ENCODE data around the gene PIP5K1B.

The PIP5K1B gene

DNA sequence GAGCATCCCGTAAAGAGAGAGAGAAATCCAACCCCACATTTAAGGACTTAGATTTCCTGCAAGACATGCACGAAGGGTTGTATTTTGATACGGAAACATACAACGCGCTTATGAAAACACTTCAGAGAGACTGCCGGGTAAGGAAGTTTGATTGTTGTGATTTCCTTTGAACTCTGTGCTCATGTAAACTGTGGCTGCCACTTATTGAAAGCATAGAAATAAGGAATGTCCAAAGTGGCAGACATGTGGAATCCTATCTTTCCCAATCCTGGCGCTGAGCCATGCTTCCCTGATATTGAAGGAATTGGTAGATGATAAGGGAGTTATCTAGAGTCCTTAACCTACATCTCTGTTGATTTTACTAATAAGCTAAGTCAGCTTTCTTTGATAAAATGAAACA lies 189.5 kb downstream of the PIP5K1B start:
- no peak overlapping the region for H3K4me3 ChIP-seq (ENCODE audit: low read length)
- H3K27me3 ChIP-seq (ENCODE audit: control insufficient read depth, insufficient read depth, low read length): no peaks in the 10 kb centered on the region
- no peaks in the 10 kb centered on the region for H3K36me3 ChIP-seq (ENCODE audit: control insufficient read depth, insufficient read depth, low read length)
- H3K4me1 ChIP-seq (ENCODE audit: control insufficient read depth, insufficient read depth, low read length): no peaks in the 10 kb centered on the region
- H3K9ac ChIP-seq (ENCODE audit: low read length): no peak overlapping the region
- no peak overlapping the region for H3K27ac ChIP-seq (ENCODE audit: low read depth, low read length)

GRCh38 chr9:68895741-68896478 lies 190.9 kb downstream of the PIP5K1B start:
- Histone ChIP-seq H3K27ac (ENCODE audit: low read depth, low read length) (no peak overlapping the region), H3K4me1 (ENCODE audit: control insufficient read depth, insufficient read depth, low read length) (no peaks in the 10 kb centered on the region), H3K36me3 (ENCODE audit: control insufficient read depth, insufficient read depth, low read length) (no peaks in the 10 kb centered on the region), H3K9ac (ENCODE audit: low read length) (no peak overlapping the region), H3K27me3 (ENCODE audit: control insufficient read depth, insufficient read depth, low read length) (no peaks in the 10 kb centered on the region), H3K4me3 (ENCODE audit: low read length) (no peak overlapping the region)

DNA sequence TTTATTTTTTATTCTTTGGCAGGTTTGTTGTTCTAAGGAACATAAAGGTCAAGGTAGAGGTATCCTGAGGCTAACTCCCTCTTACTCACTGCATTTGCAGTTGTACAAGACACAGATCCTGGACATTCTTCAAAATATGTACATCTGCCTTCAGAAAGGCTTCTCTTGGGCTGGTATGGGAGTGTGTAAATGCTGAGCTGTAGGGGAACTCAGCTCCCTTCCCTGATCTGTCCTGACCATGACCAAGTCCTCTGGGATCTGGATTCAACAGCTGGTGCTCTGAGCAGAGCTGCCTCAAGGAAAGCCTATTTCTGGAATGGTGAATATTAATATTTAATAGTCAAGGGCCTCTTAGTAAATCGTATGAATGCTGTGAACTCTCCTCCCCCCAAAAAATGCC lies 191.4 kb downstream of the PIP5K1B start:
- no peaks in the 10 kb centered on the region for H3K4me1 ChIP-seq (ENCODE audit: control insufficient read depth, insufficient read depth, low read length)
- no peak overlapping the region for H3K9ac ChIP-seq (ENCODE audit: low read length)
- no peak overlapping the region for H3K4me3 ChIP-seq (ENCODE audit: low read length)
- no peaks in the 10 kb centered on the region for H3K36me3 ChIP-seq (ENCODE audit: control insufficient read depth, insufficient read depth, low read length)
- no peaks in the 10 kb centered on the region for H3K27me3 ChIP-seq (ENCODE audit: control insufficient read depth, insufficient read depth, low read length)
- H3K27ac ChIP-seq (ENCODE audit: low read depth, low read length): no peak overlapping the region

GRCh38 chr9:68897577-68898145 lies 192.6 kb downstream of the PIP5K1B start:
- Histone ChIP-seq H3K36me3 (ENCODE audit: control insufficient read depth, insufficient read depth, low read length) (no peaks in the 10 kb centered on the region), H3K4me1 (ENCODE audit: control insufficient read depth, insufficient read depth, low read length) (no peaks in the 10 kb centered on the region), H3K27ac (ENCODE audit: low read depth, low read length) (no peak overlapping the region), H3K27me3 (ENCODE audit: control insufficient read depth, insufficient read depth, low read length) (no peaks in the 10 kb centered on the region), H3K4me3 (ENCODE audit: low read length) (no peak overlapping the region), H3K9ac (ENCODE audit: low read length) (no peak overlapping the region)

DNA sequence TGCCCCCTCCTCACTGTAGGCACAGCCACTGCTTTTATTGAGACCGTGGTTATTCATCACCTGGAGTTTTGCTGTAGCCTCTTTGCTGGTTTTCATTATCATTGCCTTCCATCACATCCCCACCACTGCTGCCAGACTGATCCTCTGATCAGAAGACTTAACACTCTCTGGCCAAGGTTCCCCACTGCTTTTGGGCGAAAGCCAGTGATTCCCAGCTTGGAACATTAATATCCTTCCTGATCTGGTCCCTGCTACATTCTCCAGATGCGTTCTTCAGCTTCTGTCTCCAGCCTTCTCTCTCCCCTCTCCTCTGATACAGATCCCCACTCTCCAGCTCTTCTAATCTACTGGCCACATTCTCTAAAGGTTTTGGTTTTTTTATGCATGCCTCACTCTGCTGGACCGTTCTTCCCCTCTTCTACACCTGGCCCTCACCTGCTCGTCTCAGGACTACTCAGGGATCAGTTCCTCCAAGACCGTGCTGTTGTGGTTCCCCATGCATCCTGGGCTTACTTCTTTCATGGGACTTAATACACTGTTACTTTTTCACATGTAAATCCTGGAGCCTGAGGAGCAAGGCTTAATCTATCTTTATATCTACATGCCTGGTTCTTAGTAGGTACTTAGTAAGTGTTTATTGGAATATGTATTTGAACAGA lies 193.9 kb downstream of the PIP5K1B start:
- Histone ChIP-seq H3K4me3 (ENCODE audit: low read length) (no peak overlapping the region), H3K27ac (ENCODE audit: low read depth, low read length) (no peak overlapping the region), H3K9ac (ENCODE audit: low read length) (no peak overlapping the region), H3K4me1 (ENCODE audit: control insufficient read depth, insufficient read depth, low read length) (no peaks in the 10 kb centered on the region), H3K36me3 (ENCODE audit: control insufficient read depth, insufficient read depth, low read length) (no peaks in the 10 kb centered on the region), H3K27me3 (ENCODE audit: control insufficient read depth, insufficient read depth, low read length) (no peaks in the 10 kb centered on the region)

GRCh38 chr9:68904454-68904853 lies 199.4 kb downstream of the PIP5K1B start:
- H3K4me3 ChIP-seq (ENCODE audit: low read length): no peak overlapping the region
- H3K9ac ChIP-seq (ENCODE audit: low read length): no peak overlapping the region
- H3K36me3 ChIP-seq (ENCODE audit: control insufficient read depth, insufficient read depth, low read length): no peaks in the 10 kb centered on the region
- H3K27ac ChIP-seq (ENCODE audit: low read depth, low read length): no peak overlapping the region
- H3K27me3 ChIP-seq (ENCODE audit: control insufficient read depth, insufficient read depth, low read length): no peaks in the 10 kb centered on the region
- H3K4me1 ChIP-seq (ENCODE audit: control insufficient read depth, insufficient read depth, low read length): no peaks in the 10 kb centered on the region

- H3K4me3 ChIP-seq (ENCODE audit: low read length): no peak overlapping the region
- no peaks in the 10 kb centered on the region for H3K4me1 ChIP-seq (ENCODE audit: control insufficient read depth, insufficient read depth, low read length)
- no peak overlapping the region for H3K27ac ChIP-seq (ENCODE audit: low read depth, low read length)
- H3K9ac ChIP-seq (ENCODE audit: low read length): no peak overlapping the region
- no peaks in the 10 kb centered on the region for H3K36me3 ChIP-seq (ENCODE audit: control insufficient read depth, insufficient read depth, low read length)
- H3K27me3 ChIP-seq (ENCODE audit: control insufficient read depth, insufficient read depth, low read length): no peaks in the 10 kb centered on the region
These were observed 200.1 kb downstream of the PIP5K1B start for GRCh38 chr9:68905129-68905528.

DNA sequence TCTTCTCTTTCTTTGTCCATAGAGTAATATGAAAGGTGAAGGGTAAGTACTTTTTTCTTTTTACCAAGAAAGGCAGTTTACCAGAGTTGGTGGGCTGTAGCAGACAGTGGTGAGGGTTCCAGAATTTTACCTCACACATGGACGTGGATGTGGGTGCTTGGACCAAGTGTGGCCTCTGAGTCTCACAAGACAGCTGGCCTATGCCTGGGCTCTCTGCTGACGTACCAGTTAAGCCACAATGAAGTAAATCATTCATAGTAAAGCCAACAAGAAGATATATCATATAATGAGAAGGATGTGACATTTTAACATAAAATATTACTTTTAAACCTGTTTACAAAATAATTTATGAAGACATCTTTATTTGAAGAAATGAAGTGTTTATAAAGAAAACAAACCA lies 202.9 kb downstream of the PIP5K1B start:
- no peaks in the 10 kb centered on the region for H3K36me3 ChIP-seq (ENCODE audit: control insufficient read depth, insufficient read depth, low read length)
- no peaks in the 10 kb centered on the region for H3K27me3 ChIP-seq (ENCODE audit: control insufficient read depth, insufficient read depth, low read length)
- H3K9ac ChIP-seq (ENCODE audit: low read length): no peak overlapping the region
- H3K27ac ChIP-seq (ENCODE audit: low read depth, low read length): no peak overlapping the region
- no peak overlapping the region for H3K4me3 ChIP-seq (ENCODE audit: low read length)
- H3K4me1 ChIP-seq (ENCODE audit: control insufficient read depth, insufficient read depth, low read length): peaks cover 2% of the 10 kb centered on the region

- Histone ChIP-seq H3K9ac (ENCODE audit: low read length) (no peak overlapping the region), H3K36me3 (ENCODE audit: control insufficient read depth, insufficient read depth, low read length) (no peaks in the 10 kb centered on the region), H3K27ac (ENCODE audit: low read depth, low read length) (no peak overlapping the region), H3K4me1 (ENCODE audit: control insufficient read depth, insufficient read depth, low read length) (peaks cover 2% of the 10 kb centered on the region), H3K4me3 (ENCODE audit: low read length) (no peak overlapping the region), H3K27me3 (ENCODE audit: control insufficient read depth, insufficient read depth, low read length) (no peaks in the 10 kb centered on the region)
These were observed 207.5 kb downstream of the PIP5K1B start for GRCh38 chr9:68912561-68912960.

DNA sequence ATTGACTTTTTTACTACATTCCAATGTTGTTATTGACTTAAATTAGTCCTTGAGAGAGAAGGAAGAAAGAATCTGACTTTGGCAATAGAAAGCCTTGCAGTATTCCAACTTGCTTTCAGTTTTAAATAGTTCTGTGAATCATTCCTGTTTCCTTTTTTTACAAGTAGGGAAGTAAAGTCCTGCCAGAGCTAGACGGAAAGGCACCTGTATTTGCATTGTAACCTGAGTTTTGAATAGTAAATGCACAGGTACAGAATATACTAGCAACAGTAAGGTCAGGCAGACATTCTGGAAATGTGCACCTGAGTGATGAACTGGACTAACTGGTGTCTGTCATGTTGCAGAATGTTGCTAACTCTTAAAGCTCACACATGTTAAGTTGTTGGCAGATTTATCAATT lies 208.0 kb downstream of the PIP5K1B start:
- Histone ChIP-seq H3K4me1 (ENCODE audit: control insufficient read depth, insufficient read depth, low read length) (peaks cover 2% of the 10 kb centered on the region), H3K27me3 (ENCODE audit: control insufficient read depth, insufficient read depth, low read length) (no peaks in the 10 kb centered on the region), H3K36me3 (ENCODE audit: control insufficient read depth, insufficient read depth, low read length) (no peaks in the 10 kb centered on the region), H3K27ac (ENCODE audit: low read depth, low read length) (no peak overlapping the region), H3K4me3 (ENCODE audit: low read length) (no peak overlapping the region), H3K9ac (ENCODE audit: low read length) (no peak overlapping the region)

DNA sequence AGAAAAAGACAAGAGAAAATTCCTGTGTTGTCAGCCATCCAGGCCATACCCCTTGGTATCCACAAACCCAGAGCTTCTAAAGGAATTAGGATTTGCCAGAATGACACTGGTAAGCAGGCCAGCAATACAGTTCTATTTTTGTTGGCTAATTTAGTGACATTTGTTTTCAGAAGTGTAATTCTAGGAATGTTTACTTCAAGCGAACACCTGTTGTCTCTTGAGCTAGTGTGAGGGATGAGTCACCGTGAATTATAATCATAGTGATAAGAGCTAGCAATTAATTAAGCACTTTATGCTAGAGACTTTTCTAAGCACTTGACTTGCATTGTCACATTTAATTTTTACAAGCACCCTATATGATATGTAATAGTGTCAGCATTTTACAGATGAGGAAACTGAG lies 209.7 kb downstream of the PIP5K1B start:
- Histone ChIP-seq H3K9ac (ENCODE audit: low read length) (no peak overlapping the region), H3K27me3 (ENCODE audit: control insufficient read depth, insufficient read depth, low read length) (no peaks in the 10 kb centered on the region), H3K4me3 (ENCODE audit: low read length) (no peak overlapping the region), H3K4me1 (ENCODE audit: control insufficient read depth, insufficient read depth, low read length) (peaks cover 2% of the 10 kb centered on the region), H3K27ac (ENCODE audit: low read depth, low read length) (no peak overlapping the region), H3K36me3 (ENCODE audit: control insufficient read depth, insufficient read depth, low read length) (no peaks in the 10 kb centered on the region)

- no peaks in the 10 kb centered on the region for H3K27me3 ChIP-seq (ENCODE audit: control insufficient read depth, insufficient read depth, low read length)
- no peaks in the 10 kb centered on the region for H3K4me1 ChIP-seq (ENCODE audit: control insufficient read depth, insufficient read depth, low read length)
- no peak overlapping the region for H3K27ac ChIP-seq (ENCODE audit: low read depth, low read length)
- no peak overlapping the region for H3K9ac ChIP-seq (ENCODE audit: low read length)
- H3K4me3 ChIP-seq (ENCODE audit: low read length): no peak overlapping the region
- peaks cover 2% of the 10 kb centered on the region for H3K36me3 ChIP-seq (ENCODE audit: control insufficient read depth, insufficient read depth, low read length)
These were observed 214.6 kb downstream of the PIP5K1B start for GRCh38 chr9:68919661-68920060.

- peaks cover 2% of the 10 kb centered on the region for H3K36me3 ChIP-seq (ENCODE audit: control insufficient read depth, insufficient read depth, low read length)
- no peak overlapping the region for H3K9ac ChIP-seq (ENCODE audit: low read length)
- no peaks in the 10 kb centered on the region for H3K4me1 ChIP-seq (ENCODE audit: control insufficient read depth, insufficient read depth, low read length)
- H3K27ac ChIP-seq (ENCODE audit: low read depth, low read length): no peak overlapping the region
- H3K27me3 ChIP-seq (ENCODE audit: control insufficient read depth, insufficient read depth, low read length): no peaks in the 10 kb centered on the region
- H3K4me3 ChIP-seq (ENCODE audit: low read length): no peak overlapping the region
These were observed 215.9 kb downstream of the PIP5K1B start for GRCh38 chr9:68920921-68921320.
